GM18502 (cell line): ENCODE results near the gene NTRK3.

Experiments
- ATAC-seq: cut with Tn5 transposase; IDR thresholded peaks from one replicate; pipeline ENCODE4 v1.9.1; 2021; ENCODE audit warnings: mild to moderate bottlenecking; ENCODE audit not compliant: unreplicated experiment, poor library complexity

Gene NTRK3

DNA sequence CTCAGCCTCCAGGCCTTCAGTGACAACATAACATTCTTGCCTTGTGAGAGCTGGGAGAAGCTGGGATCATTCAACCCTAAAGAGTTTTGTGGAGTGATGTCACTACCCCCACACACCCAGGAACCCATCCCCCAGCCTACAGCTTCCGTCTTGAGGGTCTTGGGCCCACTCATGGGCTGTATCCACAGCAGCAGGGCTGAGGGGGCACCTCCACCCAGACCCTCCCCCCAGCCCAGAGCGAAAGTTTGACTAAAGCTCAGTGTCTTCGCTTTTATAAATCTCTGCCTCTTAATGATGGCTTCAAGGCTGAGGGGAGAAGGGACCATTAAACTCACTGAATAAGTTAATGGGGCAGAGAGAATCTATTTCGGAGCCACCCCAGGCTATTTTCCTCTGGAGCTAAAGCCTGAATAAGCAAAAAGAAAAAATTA, 23.8 kb downstream of the NTRK3 start:
- no peak for ATAC-seq

DNA sequence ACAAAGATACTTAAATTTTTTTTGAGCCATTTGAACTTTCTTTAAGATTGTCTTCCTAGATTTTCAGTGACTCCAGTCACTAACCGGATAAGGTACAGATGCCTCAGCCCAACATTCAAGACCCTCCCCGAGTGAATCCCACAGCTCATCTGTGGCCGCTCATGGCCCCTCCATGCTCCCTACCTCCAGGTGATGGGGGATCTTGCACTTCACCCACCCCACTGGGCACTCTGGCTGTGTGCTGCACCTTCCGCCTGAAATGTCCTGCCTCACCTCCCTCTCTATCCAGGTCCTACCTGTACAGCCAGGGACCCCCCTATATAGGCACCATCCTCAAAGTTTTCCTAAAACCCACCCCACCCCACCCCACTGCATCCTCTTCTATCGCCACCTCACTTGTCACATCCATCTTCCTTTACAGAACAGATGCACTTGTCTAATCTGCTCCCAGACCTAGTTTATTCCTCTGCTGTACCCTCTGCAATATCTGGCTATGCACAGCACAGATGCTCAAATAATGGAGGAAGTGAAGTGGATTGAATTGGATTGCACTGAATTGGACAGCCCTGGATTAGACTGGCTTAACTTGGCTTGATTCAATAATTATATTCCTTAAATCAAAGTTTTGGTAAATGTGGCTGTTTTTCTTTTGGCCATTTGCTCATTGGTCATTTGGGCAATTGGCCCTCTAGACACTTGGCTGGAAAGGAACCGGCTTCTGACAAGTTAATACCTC, 24.5 kb downstream of the NTRK3 start:
- no peak for ATAC-seq

DNA sequence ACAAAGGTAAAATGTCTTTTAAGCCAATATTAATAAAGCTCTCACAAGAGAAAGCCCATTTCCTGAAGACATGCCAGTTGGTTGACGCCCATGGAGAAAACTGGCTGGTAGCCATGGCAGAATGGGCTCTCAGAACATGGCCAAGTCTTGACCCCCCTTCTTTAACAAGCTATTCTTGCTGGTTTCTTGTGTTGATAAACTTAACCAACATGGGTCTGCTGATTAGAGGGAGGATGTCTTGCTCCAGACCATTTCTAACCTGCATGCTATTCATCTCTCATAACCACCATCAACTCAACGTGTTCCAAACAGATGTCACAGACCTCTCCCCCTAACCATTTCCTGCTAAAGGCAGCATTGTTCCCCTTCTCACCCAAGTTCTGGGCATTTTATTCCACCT, 25.7 kb downstream of the NTRK3 start:
- no peak for ATAC-seq

DNA sequence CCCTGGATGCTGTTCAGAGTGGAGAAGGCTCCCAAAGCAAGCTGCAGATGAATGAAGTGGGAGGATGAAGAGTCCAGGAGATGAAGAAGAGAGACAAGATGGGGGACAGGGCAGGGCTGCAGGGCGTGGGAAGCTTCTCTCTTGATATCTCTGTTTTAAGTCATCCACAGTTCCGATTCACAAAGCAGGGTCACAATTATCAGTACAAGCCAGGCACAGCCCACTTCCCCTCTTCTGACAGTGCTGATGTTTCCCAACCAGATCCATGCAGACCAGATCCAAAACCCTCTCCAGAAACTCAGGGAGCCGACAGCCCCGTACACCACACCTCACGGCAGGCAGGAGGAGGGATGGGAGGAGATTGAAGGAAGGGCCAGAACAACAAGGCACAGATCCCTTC, 31.1 kb downstream of the NTRK3 start:
- no peak for ATAC-seq

DNA sequence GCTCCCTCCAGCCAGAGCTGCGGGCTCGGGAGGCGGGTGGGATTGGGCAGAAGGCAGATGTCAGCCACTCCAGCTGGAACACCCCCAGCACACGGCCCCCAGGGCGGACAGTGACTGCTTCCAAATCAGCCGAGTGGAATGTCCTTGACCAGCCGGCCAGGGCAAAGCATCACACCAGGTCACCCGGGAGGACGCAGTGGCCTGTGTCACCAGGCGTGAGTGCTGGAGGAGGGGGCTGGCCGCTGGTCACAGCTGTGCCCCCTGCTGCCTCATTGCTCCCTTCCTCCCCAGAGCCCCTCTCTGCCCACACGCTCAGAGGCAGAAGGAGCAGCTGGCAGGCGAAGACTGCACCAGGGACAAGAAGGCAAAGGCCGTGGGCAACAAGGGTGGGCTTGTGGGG, 33.5 kb downstream of the NTRK3 start:
- ATAC-seq = no peak

DNA sequence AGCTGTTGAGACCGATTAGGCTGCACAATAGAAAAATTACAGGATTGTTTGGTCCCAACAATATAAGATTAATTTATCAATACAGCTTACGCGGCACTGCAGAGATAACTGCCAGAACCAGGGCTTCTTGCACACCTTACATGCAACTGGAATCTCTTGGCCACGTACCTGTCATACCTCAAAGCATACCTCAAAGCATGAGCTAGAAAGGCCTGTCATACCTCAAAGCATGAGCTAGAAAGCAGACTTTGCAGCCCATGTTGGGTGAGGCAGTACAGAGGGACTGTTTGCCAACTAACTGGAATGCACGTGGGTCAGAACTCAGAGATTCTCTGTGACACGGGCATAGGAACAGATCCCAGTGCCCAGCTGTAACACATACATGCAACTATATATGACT, 34.7 kb downstream of the NTRK3 start:
- ATAC-seq = no peak

DNA sequence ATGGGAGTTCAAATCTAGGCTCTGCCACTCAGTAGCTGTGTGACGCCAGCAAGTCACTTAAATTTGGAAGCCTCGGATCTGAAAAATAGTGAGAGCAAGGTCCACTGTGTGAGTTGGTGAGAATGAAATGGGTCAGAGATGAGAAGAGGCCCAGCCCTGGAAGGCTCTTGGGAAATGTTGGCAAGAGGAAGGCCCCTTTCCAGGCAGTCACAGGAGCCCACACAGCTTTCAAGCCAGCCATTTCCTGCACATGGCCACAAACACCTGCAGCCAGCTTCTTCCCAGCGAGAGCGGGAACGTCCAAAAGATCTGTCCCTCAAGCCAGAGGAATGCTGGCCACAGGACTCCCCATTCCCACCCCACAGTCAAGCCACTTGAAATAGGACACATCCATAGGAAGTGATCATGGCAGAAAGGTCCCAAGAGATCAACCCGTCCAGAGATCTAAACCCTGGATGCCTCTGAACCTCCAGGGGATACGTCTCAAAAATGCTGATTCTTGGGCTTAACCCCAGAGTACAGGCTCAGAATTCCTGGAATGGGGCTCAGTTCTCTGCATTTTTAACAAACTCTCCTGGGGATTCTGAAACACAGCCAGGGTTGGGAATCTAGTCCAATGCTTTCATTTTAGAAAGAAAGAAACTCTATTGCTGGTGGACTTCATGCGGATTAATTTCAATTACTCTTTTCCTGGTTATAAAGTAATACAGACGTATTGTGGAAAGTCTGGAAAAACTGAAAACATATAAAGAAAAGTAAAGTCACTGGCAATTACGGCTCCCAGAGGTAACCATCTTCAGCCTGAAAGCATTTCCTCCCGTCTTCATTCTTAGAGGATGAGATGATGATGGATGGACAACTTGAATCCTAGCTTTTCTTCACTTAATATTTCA, 35.9 kb downstream of the NTRK3 start:
- ATAC-seq = no peak

DNA sequence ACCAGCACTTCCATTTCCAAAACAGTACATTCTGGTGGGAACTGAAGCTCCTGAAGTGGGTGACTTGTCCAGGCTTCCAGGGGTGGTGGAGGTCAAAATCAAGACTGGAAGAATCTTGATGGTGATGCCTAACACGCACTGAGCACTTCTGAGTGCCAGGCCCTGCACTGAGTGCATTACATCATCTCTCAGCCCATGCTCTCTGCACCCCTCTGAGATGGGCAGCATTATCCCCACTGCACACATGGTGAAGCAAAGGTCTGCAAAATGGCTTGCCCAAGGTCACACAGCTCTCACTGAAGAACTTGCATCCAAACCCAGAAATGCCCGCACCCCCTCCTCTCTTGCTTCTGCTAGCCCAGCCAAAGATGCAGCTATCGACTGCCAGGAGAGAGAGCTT, 36.9 kb downstream of the NTRK3 start:
- ATAC-seq = no peak

DNA sequence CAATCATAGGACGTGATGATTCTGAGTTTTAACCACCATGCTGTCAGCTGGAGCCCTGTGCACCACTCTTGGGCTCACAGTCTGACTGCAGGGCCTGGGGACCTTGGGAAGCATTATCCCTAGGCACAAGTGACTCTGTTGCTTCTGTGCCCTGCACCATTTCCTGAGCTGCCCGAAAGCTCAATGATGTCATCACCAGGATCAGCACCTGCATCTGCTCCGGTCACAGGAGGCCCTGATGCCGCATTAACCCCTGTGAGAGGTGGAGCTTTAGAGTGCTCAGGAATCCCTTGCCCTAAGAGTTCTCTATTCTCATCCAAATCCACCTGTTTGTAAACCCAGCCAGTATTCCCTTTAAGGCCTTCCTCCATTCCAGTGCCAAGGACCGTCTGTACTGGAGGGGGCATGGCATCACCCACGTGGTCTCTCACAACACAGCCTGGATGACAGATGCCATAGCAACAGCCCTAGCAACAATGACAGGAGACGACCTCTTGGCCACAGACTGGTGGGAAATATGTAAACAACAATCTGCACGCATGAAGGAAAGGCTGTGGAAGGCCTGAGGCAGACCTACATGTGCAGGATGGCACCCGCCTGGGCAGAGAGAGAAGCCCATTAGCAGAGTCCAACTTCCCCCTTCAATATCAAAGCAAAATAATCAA, 37.9 kb downstream of the NTRK3 start:
- no peak for ATAC-seq

DNA sequence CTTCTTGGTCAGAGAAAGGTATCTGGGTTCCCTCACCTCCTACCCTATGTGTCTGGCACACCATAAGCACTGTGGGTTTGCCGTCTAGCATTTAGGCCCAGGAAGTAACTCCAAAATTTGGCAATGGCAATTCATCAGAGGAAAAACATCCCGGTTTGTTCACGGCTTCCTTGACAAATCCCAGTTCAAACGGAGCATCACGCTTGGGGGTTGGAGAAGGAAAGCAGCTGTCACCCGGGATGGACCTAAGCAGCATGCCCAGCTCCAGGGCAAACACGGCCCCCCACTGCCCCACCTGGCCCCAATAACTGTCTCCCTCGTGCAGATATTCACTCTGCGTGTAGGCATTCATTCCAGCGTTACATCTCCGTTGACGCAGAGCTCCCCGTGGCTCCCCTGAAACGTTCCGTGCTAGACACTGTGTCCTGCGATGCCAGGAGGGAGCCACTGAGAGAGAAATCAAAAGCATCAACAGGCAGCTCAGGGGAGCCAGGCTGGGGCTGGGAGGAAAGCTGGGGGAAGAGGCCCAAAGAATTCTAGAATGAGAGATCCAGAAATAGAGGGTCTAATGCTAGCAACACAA, 41.4 kb downstream of the NTRK3 start:
- ATAC-seq = no peak

DNA sequence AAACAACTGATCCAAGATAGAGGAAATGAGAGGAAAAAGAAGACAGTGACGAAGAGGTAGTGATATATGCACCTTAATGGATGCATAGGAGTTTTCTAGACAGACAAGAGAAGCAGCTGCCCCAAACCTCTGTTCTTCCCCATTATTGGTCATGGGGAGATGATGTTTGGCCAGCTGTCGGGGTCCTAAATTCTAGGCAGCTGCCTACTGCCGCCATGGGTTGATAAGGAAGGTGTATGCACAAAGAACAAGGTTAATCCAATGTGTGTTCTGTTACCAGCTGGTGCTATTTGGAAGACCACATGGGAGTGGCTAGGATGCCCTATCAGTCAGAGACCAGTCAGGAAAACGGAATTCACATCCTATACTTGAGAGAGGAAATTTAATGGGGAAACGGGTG, 47.4 kb downstream of the NTRK3 start:
- ATAC-seq = no peak

DNA sequence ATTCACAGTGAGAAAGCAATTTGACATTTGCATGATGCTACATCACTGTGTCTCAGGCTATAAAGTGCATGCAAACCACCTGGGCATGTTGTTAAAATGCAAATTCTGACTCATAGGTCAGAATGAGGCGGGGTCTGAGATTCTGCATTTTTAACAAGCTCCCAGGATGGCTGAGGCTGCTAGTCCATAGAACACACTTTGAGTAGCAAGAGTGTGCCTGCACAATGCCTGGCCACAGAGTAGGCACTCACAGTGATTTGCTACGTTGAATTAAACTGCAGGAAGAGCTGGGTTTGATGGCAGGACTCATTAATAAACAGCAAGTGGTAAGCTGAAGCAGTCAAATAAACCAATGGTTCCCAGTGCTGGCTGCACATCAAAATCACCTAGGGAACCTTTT, 48.1 kb downstream of the NTRK3 start:
- no peak for ATAC-seq

DNA sequence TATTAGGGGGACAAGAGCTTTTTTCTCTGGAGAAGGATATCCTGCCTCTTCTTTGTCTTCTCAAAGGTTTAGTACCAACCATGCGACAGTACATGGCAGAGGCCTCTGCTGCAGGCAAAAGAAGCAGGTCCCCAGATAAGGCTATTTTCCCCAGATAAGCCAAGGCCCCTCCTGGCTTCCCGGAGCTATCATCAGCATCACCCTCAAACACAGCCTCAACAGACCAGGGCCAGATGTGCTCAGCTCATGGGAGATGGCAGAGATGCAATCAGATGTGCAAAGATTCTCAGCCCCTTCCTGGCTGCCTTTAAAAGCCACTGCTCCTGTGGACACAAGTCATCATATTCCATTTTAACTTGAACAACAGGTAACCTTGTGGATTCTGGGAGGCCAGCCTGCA, 49.0 kb downstream of the NTRK3 start:
- ATAC-seq = no peak

DNA sequence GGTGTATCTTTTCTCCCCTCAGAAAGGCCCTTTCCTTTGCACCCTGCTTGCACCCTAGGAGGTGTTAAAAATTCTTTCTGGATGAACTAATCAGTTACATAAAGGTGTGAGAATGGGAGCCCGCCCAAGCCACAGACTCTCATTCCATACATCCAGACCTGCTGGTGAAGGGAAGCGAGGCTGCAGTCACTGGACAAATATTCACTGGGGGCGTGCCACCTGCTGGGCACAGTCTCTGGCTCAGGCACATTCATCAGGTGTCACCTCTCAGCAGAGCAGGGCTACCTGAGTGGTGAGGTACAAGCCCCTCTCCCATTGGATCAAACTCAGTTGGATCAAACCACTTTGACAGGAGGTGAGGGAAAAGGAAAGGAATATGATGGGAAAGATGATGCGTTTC, 52.0 kb downstream of the NTRK3 start:
- no peak for ATAC-seq

DNA sequence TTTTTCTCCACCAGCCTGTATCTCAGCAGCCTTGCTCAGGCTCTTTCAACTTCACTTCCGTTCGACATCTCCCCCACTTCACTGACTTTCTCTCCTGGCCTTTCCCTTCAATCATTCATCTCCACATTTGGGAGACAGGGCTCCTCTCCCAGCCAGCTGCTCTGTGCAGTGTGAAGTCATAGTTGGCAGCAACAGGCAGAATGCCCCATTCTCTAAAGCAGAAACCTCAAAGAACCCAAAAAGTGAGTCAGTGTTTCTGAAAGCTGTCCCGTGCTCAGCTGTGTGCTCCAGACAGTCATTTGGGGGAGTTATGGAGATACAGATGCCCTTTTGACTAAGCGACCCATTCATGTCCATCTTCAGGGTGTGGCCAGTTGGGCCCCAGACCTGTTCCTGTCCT, 54.3 kb downstream of the NTRK3 start:
- no peak for ATAC-seq

DNA sequence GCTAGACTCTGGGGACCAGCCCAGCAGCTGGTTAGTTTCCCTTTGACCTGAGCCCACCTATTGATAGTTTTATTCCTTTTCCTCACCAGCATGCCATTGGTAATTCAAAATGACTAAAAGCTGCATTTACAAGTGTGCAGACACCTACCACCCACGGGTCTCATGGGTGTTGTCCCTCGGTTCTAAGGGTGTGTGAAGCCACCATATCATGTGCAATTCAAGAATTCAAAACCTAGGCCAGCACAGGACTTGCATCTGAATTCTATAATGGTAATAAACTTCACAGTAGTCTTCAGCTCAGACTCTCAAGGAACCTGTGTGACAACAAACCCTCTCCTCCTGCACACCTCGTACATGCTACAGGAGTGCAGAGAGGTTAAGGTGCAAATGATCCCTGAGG, 55.3 kb downstream of the NTRK3 start:
- no peak for ATAC-seq

DNA sequence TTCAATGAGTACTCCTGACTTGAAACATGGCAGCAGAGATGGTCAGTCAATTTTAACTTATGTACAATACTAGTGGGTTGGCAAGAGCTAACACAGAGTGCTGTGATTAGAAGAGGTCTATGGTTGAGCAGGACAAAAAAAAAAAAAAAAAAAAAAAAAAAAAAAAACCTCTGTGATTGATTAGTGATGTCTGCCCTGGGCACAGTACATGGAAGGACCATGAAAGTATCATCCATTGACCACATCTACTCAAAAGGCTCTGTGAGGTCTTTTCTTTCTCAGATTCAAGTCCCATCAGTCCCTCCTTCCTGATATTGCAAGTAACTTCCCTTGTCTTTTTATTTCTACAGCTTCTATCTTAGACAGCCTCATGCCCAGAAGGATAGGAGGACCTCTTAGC, 59.6 kb downstream of the NTRK3 start:
- ATAC-seq = no peak

DNA sequence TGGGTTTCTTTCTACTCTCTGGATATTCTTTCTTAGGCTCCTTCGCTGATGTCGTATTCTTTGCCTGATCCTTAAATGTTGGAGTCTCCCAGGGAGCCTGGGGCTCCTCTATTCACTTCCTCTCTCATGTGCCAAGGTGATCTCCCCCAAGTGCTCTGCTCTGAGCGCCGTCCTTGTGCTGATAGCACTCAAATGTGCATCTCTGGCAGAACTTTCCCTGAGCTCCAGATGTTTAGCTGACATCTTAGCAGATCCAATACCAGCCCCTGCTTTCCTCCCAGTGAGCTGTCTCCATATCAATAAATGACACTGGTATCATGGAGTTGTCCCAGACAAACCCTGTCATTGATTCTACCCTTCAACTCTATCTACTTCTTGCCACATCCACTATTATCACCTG, 62.4 kb downstream of the NTRK3 start:
- ATAC-seq = no peak

DNA sequence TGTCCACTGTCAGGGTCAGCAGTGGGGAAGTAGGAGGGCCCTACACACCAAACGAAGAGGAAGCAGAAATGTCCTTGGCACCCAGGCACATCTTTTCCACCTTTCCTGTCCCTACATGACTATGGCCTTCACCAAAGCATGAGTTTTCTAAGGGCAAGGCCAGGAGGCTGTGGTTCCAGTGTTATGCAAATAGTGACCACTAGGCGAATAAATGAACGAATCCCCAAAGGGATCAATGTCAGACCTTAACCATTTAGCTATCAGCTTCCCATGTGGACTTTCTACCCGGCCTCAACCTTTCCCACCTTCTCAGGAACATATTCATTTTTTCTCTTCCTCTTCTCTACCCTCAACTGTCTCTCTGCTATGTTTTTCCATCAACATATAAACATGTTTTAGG, 63.1 kb downstream of the NTRK3 start:
- no peak for ATAC-seq

DNA sequence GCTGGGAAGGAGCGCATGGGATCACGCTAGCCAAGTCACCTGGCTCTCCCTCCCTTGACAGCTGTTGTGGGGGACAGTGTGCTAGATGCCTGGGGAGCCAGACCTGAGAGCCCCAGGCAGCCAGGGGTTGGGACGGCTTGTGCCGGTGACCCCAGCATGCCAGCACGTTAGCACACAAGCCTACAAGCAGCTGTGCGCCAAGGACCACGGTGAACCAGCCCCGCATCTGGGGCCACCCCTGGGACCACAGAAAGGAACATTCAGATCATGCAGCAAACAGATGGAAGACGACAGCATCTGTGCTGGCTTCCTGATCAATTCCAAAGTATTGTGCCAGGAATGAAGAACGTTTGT, 64.8 kb downstream of the NTRK3 start:
- ATAC-seq = no peak

DNA sequence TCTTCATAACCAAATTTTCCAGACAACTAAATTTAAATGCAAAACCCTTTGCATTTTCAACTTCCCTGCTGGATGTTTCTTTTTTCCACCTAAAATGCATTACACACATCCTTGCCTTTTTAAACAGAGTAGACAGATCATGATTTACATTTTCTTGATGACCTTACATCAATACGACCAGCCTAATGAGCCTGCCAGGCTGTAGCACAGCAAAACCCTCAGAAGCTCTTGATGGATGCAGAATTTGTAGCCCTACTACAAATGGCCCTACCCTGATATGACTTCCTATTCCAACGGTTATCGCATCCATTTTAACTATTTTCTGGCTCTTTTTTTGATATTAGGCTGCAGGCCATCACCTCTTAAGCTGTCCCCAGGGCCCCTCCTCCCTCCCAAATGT, 66.3 kb downstream of the NTRK3 start:
- no peak for ATAC-seq
